Stimulated activated CD4-positive, alpha-beta T cell treated with anti-CD3 and anti-CD28 coated beads, Interleukin-4, amount 100 ng/mL, for 48 hours (primary cell): ENCODE results near the gene ENAH.
"Not testable (repeated sequence)": the region's sequence is repeated elsewhere in the genome, so short reads cannot be mapped to it uniquely, and the experiment has no call there.

Experiments used
- DNase-seq, 2 donors: peaks; one replicate each; pipeline ENCODE4 v3.0.0-alpha.2; 2020; ENCODE audit warnings: low read depth in 2 of 2

Gene ENAH

DNA sequence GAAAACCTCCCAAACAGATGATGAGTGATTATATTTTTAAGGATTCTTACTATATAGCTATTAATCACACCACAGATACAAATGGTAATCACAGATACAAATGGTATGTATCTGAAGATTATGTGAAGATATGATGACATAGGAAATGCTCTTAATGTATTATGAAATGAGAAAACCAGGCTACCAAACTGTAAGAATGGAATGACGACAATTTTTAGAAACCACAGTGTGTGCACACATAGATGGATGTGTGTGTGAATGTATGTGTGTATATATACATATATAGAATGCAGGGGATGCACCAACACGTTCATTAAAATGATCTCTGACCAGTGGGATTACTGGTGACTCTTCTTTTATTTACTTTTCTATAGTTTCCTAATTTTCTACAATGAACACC, 21.5 kb upstream of the ENAH start:
- DNase-seq, result no peak

DNA sequence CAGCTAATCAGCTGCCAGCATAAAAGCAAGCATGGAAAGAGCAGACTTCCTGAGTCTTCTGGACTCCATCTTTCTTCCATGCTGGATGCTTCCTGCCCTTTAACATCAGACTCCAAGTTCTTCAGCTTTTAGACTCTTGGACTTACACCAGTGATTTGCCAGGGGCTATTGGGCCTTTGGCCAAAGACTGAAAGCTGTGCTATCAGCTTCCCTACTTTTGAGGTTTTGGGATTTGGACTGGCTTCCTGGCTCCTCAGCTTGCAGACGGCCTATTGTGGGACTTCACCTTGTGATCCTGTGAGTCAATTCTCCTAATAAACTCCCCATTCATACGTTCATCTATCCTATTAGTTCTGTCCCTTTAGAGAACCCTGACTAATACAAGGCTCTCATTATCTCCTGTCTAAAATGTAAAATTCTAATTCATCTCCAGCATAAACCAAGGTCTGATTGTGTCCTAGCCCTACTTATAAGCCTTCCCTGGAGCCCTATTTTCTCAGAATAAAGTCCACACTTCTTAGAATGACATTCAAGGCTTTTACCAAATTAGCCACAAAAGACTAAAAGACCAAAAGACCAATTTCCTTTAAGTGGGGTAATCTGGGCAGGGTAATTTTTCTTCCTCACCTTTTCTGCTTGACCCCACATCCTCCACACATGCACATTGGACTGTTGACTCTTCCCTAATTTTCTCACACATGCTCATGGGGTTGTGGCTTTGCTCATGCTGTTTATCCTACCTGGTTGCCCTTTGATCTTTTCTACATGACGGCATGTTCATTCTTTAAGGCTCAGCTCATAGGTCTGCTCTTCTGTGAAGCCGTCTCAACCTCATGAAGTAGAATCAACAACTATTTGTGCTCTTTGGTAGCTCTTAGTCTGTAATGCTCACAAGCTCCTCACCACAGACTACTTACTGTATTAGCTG, 18.1 kb upstream of the ENAH start:
- DNase-seq, result no peak

DNA sequence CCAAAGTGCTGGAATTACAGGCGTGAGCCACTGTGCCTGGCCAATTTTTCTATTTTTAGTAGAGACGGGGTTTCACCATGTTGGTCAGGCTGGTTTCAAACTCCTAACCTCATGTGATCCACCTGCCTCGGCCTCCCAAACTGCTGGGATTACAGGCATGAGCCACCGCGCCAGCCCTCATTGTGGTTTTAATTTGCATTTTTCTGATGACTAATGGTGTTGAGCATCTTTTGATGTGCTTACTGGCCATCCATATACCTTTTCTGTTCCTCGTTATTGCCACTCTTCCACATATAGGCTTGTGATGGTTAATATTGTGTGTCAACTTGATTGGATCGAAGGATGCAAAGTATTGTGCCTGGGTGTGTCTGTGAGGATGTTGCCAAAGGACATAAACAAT, 17.4 kb upstream of the ENAH start:
- DNase-seq, result no peak

- no peak for DNase-seq
Observed at GRCh38 chr1:225668222-225668621, 15.3 kb upstream of the ENAH start.

- no peak for DNase-seq
Observed at GRCh38 chr1:225667362-225667761, 14.4 kb upstream of the ENAH start.

GRCh38 chr1:225666495-225666894, 13.6 kb upstream of the ENAH start:
- DNase-seq, result no peak

GRCh38 chr1:225664762-225665161, 11.8 kb upstream of the ENAH start:
- DNase-seq, result no peak

DNA sequence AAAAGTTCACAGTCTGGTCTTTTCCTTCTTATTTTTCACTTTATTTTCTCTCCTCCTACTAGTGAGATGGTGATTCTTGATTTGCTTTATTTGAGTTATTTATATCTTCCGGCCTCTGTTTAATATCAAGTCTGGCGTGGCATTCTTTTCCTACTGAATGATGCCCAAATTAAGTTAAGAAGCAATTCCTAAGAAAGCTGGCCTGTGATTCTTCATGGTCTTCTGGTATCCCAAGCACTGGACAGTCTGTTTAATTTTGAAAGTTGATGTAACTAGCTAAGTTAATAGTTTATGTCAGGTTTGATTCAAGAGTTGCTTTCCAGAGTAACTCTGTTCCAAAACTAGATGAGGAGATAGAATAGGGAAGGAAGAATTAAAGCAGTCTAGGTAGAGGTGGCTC, 9.2 kb upstream of the ENAH start:
- DNase-seq, result no peak

GRCh38 chr1:225660544-225660946, 7.6 kb upstream of the ENAH start:
- no peak for DNase-seq

- DNase-seq, result no peak
Observed at GRCh38 chr1:225658041-225658440, 5.1 kb upstream of the ENAH start.

GRCh38 chr1:225657462-225657989, 4.6 kb upstream of the ENAH start:
- DNase-seq, result no peak

- DNase-seq, result not testable (repeated sequence)
Observed at GRCh38 chr1:225656259-225656655, 3.3 kb upstream of the ENAH start.

DNA sequence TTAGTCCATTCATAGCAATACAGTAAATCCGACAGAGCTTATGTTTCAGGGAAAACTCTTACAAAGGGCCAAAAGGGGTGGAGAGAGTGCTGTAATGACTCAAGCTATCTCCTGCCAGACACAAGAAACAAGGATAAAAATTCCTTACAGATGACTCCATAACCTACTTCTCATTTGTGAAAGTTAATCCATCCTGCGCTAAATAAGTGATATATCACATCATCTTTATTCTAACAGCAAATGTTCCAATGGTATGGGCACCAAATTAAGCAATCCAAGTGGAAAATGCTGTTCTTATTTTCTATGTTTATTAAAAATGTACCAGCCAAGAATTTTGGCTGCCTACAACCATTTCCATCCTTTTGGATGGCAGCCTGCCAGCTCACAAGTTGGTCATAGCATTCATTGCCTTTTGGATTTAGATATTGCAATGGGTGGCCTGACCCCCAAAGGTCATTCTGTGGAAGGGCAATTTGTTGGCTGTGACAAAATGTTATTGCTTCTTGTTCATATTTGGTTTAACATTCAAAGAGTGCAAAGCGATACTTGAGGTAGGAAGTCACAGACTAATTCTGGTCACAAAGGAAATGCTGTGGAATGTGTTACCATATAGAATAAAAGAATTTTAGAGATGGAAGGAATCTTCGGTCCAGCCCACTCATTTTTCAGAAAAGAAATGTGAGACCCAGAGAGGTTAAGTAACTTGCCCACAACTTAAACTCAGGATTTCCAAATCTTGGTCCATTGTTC, 2.8 kb upstream of the ENAH start:
- no peak for DNase-seq

DNA sequence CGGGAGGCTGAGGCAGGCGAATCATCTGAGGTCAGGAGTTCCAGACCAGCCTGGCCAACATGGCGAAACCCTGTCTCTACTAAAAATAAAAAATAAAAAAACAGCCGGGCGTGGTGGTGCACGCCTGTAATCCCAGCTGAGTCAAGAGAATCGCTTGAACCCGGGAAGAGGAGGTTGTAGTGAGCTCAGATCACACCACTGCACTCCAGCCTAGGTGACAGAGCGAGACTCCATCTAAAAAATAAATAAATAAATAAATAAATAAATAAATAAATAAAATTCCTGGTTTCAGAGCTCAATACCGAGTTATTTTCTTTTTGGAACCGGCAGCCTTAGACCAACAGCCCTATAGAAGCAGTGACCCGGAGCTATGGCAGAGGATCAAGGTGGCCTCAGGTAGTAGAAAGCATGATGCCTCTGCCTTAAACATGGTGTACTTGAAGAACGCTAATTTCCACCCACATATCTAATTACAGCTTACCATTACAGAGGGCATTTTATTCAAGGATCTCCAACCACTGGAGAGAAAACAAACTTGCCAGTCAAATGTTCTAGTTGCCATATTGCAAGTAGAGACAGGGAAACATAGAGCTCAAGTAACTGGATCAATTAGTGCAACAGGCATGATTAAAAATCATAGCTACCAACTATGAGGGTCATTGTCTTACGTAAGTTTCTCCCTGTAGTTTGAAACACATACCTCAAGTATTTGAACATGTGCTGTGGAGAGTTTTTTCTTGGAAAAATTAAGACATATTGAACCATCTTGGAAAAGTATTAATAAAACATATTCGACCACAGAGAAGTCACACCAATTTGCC, 2.0 kb upstream of the ENAH start:
- DNase-seq, result no peak

GRCh38 chr1:225654277-225654597, 1.3 kb upstream of the ENAH start:
- DNase-seq, result no peak

GRCh38 chr1:225653463-225654276, 747 bp upstream of the ENAH start:
- no peak for DNase-seq

- no peak for DNase-seq
Observed at GRCh38 chr1:225651872-225652728, 823 bp downstream of the ENAH start.

- DNase-seq, result no peak
Observed at GRCh38 chr1:225651376-225651871, 1.5 kb downstream of the ENAH start.

DNA sequence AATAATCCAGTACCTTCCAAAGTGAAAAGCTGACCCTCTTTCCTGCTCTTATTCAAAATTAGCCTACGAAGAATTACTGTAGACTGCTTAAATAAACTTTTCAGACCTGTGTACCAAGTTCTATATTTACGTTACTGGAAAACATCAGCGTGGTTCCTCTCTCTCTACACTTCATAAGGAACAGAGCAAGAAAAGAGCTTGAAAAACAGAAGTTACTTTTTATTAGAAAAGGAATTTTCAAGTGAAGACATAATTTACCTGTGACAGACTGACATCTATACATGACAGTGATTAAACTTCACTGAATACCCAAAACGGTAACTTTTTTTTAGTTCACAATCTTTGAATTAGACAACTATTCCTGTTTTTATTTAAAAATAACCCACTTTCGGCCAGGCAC, 2.7 kb downstream of the ENAH start:
- DNase-seq, result no peak
